DND-41 (cell line): ENCODE results near the gene RGS7BP.

Experiments used
- ATAC-seq: fragments of 200-7000 bp; cut with Tn5 transposase; 3 replicates; pipeline ENCODE4 v1.9.1; 2021; ENCODE audit warnings: low read depth; ENCODE audit not compliant: insufficient read depth
- DNase-seq: peaks from one replicate; pipeline ENCODE4 v3.0.0-alpha.2; 2020
- H2AFZ ChIP-seq: 2 replicates; pipeline ENCODE4 v1.6.0; 2012; ENCODE audit warnings: low read depth, low read length
- H3K27ac ChIP-seq: 2 replicates; pipeline ENCODE4 v1.5.1; 2012; ENCODE audit warnings: low read length, inconsistent platforms
- H3K27me3 ChIP-seq: fragments of 200-600 bp; sonication (generic); 2 replicates; pipeline ENCODE4 v1.6.0; 2012; ENCODE audit warnings: low read length, mild to moderate bottlenecking, inconsistent platforms; ENCODE audit not compliant: insufficient read depth, poor library complexity
- H3K36me3 ChIP-seq: 2 replicates; pipeline ENCODE4 v1.5.1; 2012; ENCODE audit warnings: low read length, inconsistent platforms; ENCODE audit not compliant: insufficient read depth
- H3K4me1 ChIP-seq: 2 replicates; pipeline ENCODE4 v1.5.1; 2012; ENCODE audit warnings: mild to moderate bottlenecking, low read length; ENCODE audit not compliant: insufficient read depth
- H3K4me2 ChIP-seq: 2 replicates; pipeline ENCODE4 v1.6.0; 2012; ENCODE audit warnings: mild to moderate bottlenecking, moderate library complexity, low read length, inconsistent platforms; ENCODE audit not compliant: insufficient read depth
- H3K4me3 ChIP-seq, 2 experiments: fragments of 200-600 bp in 1 of 2; shearing (Covaris generic) in 1 of 2; 2 replicates each; pipeline ENCODE4 v1.5.1; 2012 to 2016; ENCODE audit warnings: inconsistent platforms in 2 of 2, low read length in 2 of 2, mild to moderate bottlenecking in 2 of 2, low read depth in 1 of 2, moderate library complexity in 1 of 2
- H3K79me2 ChIP-seq: 2 replicates; pipeline ENCODE4 v1.6.0; 2012; ENCODE audit warnings: low read length, inconsistent platforms; ENCODE audit not compliant: insufficient read depth
- H3K9ac ChIP-seq: 2 replicates; pipeline ENCODE4 v1.6.0; 2012; ENCODE audit warnings: low read depth, mild to moderate bottlenecking, inconsistent platforms, low read length, moderate library complexity
- H3K9me3 ChIP-seq: 2 replicates; pipeline ENCODE4 v1.5.1; 2012; ENCODE audit warnings: low read length, moderate library complexity, mild to moderate bottlenecking, inconsistent platforms; ENCODE audit not compliant: insufficient read depth, severe bottlenecking
- H4K20me1 ChIP-seq: 2 replicates; pipeline ENCODE4 v1.6.0; 2012; ENCODE audit warnings: low read length; ENCODE audit not compliant: insufficient read depth
- CTCF ChIP-seq: IDR thresholded peaks from 2 replicates; pipeline ENCODE4 v1.5.1; 2012; ENCODE audit warnings: borderline replicate concordance, low read length, moderate library complexity, mild to moderate bottlenecking; ENCODE audit not compliant: poor library complexity, severe bottlenecking; ENCODE audit errors: extremely low read depth
- EZH2 ChIP-seq: IDR thresholded peaks from 3 replicates; pipeline ENCODE4 v1.6.1; 2012; ENCODE audit warnings: borderline replicate concordance, low read depth, mild to moderate bottlenecking, moderate library complexity, low read length, inconsistent platforms; ENCODE audit not compliant: severe bottlenecking

The RGS7BP gene

GRCh38 chr5:64566310-64566916 is 60.6 kb downstream of the RGS7BP start:
- H3K79me2 ChIP-seq, result no peaks in the 10 kb centered on the region
- H2AFZ ChIP-seq, result no peak overlapping the region
- no peak for TF ChIP-seq EZH2
- no peak for TF ChIP-seq CTCF
- no peak for DNase-seq
- no peaks in the 10 kb centered on the region for H3K4me1 ChIP-seq
- no peak overlapping the region for H3K9ac ChIP-seq
- no peaks in the 10 kb centered on the region for H3K36me3 ChIP-seq
- ATAC-seq, result no peak
- no peak overlapping the region for H3K4me3 ChIP-seq
- no peaks in the 10 kb centered on the region for H3K27me3 ChIP-seq
- H3K4me2 ChIP-seq, result no peak overlapping the region
- H3K9me3 ChIP-seq, result no peaks in the 10 kb centered on the region
- H3K27ac ChIP-seq, result no peak overlapping the region
- no peaks in the 10 kb centered on the region for H4K20me1 ChIP-seq

- H3K36me3 ChIP-seq, result no peaks in the 10 kb centered on the region
- no peak for ATAC-seq
- no peak overlapping the region for H3K27ac ChIP-seq
These were observed 64.0 kb downstream of the RGS7BP start for GRCh38 chr5:64569858-64570257.

GRCh38 chr5:64570395-64570996 is 64.7 kb downstream of the RGS7BP start:
- no peak overlapping the region for H2AFZ ChIP-seq
- DNase-seq (no peak), ATAC-seq (no peak)
- no peak overlapping the region for H3K9ac ChIP-seq
- no peak overlapping the region for H3K4me2 ChIP-seq
- TF ChIP-seq EZH2 (no peak), CTCF (no peak)
- no peak overlapping the region for H3K27ac ChIP-seq
- no peaks in the 10 kb centered on the region for H3K79me2 ChIP-seq
- no peaks in the 10 kb centered on the region for H3K27me3 ChIP-seq
- no peaks in the 10 kb centered on the region for H3K4me1 ChIP-seq
- no peaks in the 10 kb centered on the region for H3K36me3 ChIP-seq
- no peaks in the 10 kb centered on the region for H4K20me1 ChIP-seq
- H3K9me3 ChIP-seq, result no peaks in the 10 kb centered on the region
- no peak overlapping the region for H3K4me3 ChIP-seq

More at GRCh38 chr5:64569858-64570257, 64.0 kb downstream of the RGS7BP start:
- no peak overlapping the region for H3K4me3 ChIP-seq
- H3K79me2 ChIP-seq, result no peaks in the 10 kb centered on the region
- H2AFZ ChIP-seq, result no peak overlapping the region
- no peaks in the 10 kb centered on the region for H3K4me1 ChIP-seq
- no peak for TF ChIP-seq CTCF
- H3K4me2 ChIP-seq, result no peak overlapping the region
- no peak for DNase-seq
- H3K9me3 ChIP-seq, result no peaks in the 10 kb centered on the region
- H3K9ac ChIP-seq, result no peak overlapping the region
- H4K20me1 ChIP-seq, result no peaks in the 10 kb centered on the region
- H3K27me3 ChIP-seq, result no peaks in the 10 kb centered on the region
